Stomach smooth muscle (tissue), 2 donors: Measurements from ENCODE around the gene LRRC1.

ENCODE experiments used
- H3K27ac ChIP-seq: one replicate; pipeline ENCODE4 v1.7.0; 2013; ENCODE audit warnings: mild to moderate bottlenecking, low read length, inconsistent platforms
- H3K27me3 ChIP-seq, 2 donors: one replicate each; pipeline ENCODE4 v1.7.0; 2013; ENCODE audit warnings: low read length in 2 of 2; ENCODE audit not compliant: insufficient read depth in 2 of 2, control insufficient read depth in 1 of 2
- H3K36me3 ChIP-seq, 2 donors: one replicate each; pipeline ENCODE4 v1.7.0; 2013; ENCODE audit warnings: low read length in 2 of 2; ENCODE audit not compliant: control insufficient read depth in 2 of 2, insufficient read depth in 2 of 2
- H3K4me1 ChIP-seq: one replicate; pipeline ENCODE4 v1.7.0; 2013; ENCODE audit warnings: low read length; ENCODE audit not compliant: control insufficient read depth, insufficient read depth
- H3K4me3 ChIP-seq, 2 donors: one replicate each; pipeline ENCODE4 v1.7.0; 2013; ENCODE audit warnings: low read length in 2 of 2
- H3K9ac ChIP-seq, 2 donors: one replicate each; pipeline ENCODE4 v1.7.0; 2013; ENCODE audit warnings: low read length in 2 of 2, mild to moderate bottlenecking in 1 of 2
- H3K9me3 ChIP-seq, 2 donors: one replicate each; pipeline ENCODE4 v1.7.0; 2013; ENCODE audit warnings: low read length in 2 of 2; ENCODE audit not compliant: control insufficient read depth in 2 of 2
- donor health status: healthy.
- donor health status: Pancreatic carcinoma.

The LRRC1 gene

GRCh38 chr6:53814353-53814752 lies 19.5 kb downstream of the LRRC1 start:
- no peaks in the 10 kb centered on the region for H3K9me3 ChIP-seq
- no peaks in the 10 kb centered on the region for H3K27me3 ChIP-seq
- no peak overlapping the region for H3K4me3 ChIP-seq
- H3K4me1 ChIP-seq: peaks cover 6% of the 10 kb centered on the region
- H3K36me3 ChIP-seq: no peaks in the 10 kb centered on the region
- H3K27ac ChIP-seq: peak overlapping the region; percentile 18
- no peak overlapping the region for H3K9ac ChIP-seq

- H3K9ac ChIP-seq: peak overlapping the region; percentile 3 to 17
- H3K4me3 ChIP-seq: peak overlapping the region; percentile 0 to 11
- no peaks in the 10 kb centered on the region for H3K9me3 ChIP-seq
- no peaks in the 10 kb centered on the region for H3K27me3 ChIP-seq
- no peaks in the 10 kb centered on the region for H3K36me3 ChIP-seq
- peaks cover 6% of the 10 kb centered on the region for H3K4me1 ChIP-seq
- H3K27ac ChIP-seq: peak overlapping the region; percentile 56
Observed at GRCh38 chr6:53815381-53816119, 20.7 kb downstream of the LRRC1 start.

GRCh38 chr6:53818858-53819609 lies 24.2 kb downstream of the LRRC1 start:
- Histone ChIP-seq H3K27ac (no peak overlapping the region), H3K27me3 (no peaks in the 10 kb centered on the region), H3K9me3 (no peaks in the 10 kb centered on the region), H3K4me3 (no peak overlapping the region), H3K4me1 (peaks cover 9% of the 10 kb centered on the region), H3K9ac (no peak overlapping the region), H3K36me3 (no peaks in the 10 kb centered on the region)

DNA sequence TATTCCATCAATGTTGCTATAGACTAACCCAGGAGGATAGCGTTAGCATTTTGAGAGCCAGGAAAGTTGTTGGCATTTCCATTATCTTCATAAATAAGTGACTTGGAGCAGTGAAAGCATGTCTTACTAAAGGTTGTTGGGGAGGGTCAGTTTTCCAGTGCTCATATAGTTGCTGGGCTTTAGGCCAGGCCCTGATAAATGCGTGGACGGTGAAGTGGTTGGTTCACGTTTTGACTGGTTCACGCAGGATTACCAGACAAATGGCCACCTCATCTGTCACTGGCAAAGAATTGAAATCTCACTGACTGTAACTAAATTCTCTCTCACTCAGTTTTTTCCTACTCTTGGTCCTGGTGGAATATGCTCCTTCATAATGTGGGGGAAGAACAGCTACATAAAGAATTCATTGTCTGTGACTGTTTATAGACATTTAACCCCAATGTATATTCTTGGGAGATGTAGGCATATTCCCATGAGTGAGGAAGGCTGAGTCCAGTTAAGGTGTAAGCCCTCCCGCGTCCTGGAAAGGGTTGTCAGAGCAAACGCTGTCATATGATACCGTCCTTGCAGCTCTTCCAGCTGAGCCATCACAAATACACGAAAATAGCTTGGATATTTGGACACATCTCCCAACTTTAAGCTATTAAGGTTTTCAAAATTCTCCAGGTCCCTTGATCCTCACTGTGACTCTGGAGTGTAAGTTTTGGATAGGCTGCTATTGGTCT lies 27.8 kb downstream of the LRRC1 start:
- Histone ChIP-seq H3K27me3 (no peaks in the 10 kb centered on the region), H3K4me3 (no peak overlapping the region), H3K36me3 (no peaks in the 10 kb centered on the region), H3K9ac (no peak overlapping the region), H3K27ac (no peak overlapping the region), H3K9me3 (no peaks in the 10 kb centered on the region), H3K4me1 (peaks cover 7% of the 10 kb centered on the region)

GRCh38 chr6:53824714-53825113 lies 29.9 kb downstream of the LRRC1 start:
- Histone ChIP-seq H3K9me3 (no peaks in the 10 kb centered on the region), H3K4me3 (no peak overlapping the region), H3K27ac (no peak overlapping the region), H3K4me1 (peaks cover 12% of the 10 kb centered on the region), H3K36me3 (no peaks in the 10 kb centered on the region), H3K27me3 (no peaks in the 10 kb centered on the region), H3K9ac (no peak overlapping the region)

- H3K27ac ChIP-seq: no peak overlapping the region
- peaks cover 15% of the 10 kb centered on the region for H3K4me1 ChIP-seq
- no peaks in the 10 kb centered on the region for H3K27me3 ChIP-seq
- H3K4me3 ChIP-seq: no peak overlapping the region
- no peak overlapping the region for H3K9ac ChIP-seq
- H3K36me3 ChIP-seq: no peaks in the 10 kb centered on the region
- H3K9me3 ChIP-seq: no peaks in the 10 kb centered on the region
Observed at GRCh38 chr6:53825532-53826321, 30.9 kb downstream of the LRRC1 start.

DNA sequence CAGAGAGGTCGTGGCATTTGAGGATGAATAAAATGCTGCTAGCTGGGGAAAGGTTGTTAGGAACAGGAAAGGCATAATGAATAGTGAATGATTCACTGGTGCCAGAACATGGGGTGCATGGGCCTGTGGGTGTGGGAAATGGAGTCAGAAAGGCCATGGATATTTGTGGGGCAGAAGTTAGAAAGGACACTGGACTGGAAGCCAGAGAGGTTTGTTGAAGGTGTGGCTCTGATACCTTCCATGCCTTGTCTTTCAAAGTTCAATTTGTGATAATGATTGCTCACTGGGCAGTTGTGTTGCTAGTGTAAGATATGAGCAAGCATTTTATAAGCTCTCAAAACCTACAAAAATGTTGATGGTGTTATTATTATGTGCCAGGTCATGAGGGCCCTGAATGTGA lies 32.7 kb downstream of the LRRC1 start:
- no peak overlapping the region for H3K9ac ChIP-seq
- no peak overlapping the region for H3K4me3 ChIP-seq
- peaks cover 9% of the 10 kb centered on the region for H3K4me1 ChIP-seq
- H3K27me3 ChIP-seq: no peaks in the 10 kb centered on the region
- no peak overlapping the region for H3K27ac ChIP-seq
- no peaks in the 10 kb centered on the region for H3K9me3 ChIP-seq
- H3K36me3 ChIP-seq: no peaks in the 10 kb centered on the region

- no peak overlapping the region for H3K9ac ChIP-seq
- no peaks in the 10 kb centered on the region for H3K9me3 ChIP-seq
- H3K27me3 ChIP-seq: no peaks in the 10 kb centered on the region
- no peak overlapping the region for H3K27ac ChIP-seq
- H3K4me1 ChIP-seq: peaks cover 9% of the 10 kb centered on the region
- H3K4me3 ChIP-seq: no peak overlapping the region
- no peaks in the 10 kb centered on the region for H3K36me3 ChIP-seq
Observed at GRCh38 chr6:53828215-53828614, 33.4 kb downstream of the LRRC1 start.

DNA sequence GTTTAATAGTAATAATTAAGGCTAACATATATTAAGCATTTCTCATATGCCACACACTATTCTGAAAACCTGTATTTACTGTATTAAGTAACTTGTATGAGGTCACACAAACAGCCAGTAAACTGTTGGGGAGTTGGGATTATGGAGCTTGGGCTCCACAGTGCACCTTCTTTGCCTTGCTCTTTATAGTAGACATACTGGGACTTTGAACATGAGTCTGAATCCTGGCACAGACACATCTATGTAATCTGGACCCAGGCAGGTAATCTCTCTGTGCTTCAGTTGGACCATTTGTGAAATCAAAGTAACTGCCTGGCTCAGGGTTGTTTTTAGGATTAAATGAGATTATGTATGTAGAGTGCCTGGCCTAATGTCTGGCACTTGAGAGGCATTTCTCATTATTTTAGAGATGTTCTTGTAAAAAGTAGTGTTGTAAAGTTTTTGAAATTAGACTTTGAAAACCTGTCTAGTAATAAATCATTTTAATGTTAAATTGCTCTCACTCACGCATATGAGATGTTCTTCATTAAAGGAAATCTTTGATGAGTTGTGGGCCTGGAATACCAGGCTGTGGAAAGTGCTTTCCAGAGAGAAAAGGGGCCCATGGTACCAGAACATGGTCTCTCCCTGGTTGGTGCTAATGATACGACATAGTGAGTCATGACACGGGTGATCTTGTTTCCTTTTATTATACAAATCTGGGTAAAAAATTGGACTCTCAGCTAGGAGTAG lies 34.3 kb downstream of the LRRC1 start:
- H3K4me3 ChIP-seq: no peak overlapping the region
- H3K4me1 ChIP-seq: peaks cover 9% of the 10 kb centered on the region
- H3K9ac ChIP-seq: no peak overlapping the region
- H3K27me3 ChIP-seq: no peaks in the 10 kb centered on the region
- no peaks in the 10 kb centered on the region for H3K9me3 ChIP-seq
- H3K36me3 ChIP-seq: no peaks in the 10 kb centered on the region
- H3K27ac ChIP-seq: no peak overlapping the region
